ENCODE results near the gene KRT86. TPM values are rescaled to one million over a fixed set of nuclear protein-coding genes. Genes with fewer than 3 reads are reported as not detected.

KRT86 gene
- total and polyA plus RNA-seq, 2 donors (not counting 1 experiment from before 2014, with no cell fraction given) = 0.02 to 0.17 TPM

DNA sequence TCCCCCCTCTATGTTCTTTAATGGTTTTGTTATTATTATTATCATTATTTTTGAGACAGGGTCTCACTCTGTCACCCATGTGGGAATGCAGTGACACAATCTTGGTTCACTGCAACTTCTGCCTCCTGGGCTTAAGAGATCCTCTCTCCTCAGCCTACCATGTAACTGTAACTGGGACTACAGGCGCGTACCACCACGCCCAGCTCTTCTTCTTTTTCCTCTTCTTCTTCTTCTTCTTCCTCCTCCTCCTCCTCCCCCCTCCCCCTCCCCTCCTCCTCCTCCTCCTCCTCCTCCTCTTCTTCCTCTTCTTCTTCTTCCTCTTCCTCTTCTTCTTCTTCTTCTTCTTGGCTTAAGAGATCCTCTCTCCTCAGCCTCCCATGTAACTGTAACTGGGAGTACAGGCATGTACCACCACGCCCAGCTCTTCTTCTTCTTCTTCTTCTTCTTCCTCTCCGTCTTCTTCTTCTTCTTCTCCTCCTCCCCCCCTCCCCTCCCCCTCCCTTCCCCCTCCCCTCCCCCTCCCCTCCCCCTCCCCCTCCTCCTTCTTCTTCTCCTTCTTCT, 46.8 kb upstream of the KRT86 start:
- no peaks in the 10 kb centered on the region for H4K20me1 ChIP-seq (ENCODE audit: control insufficient read depth, extremely low read depth, insufficient read depth, low read length)
- H2AFZ ChIP-seq (ENCODE audit: low read length) = no peak overlapping the region
- no peaks in the 10 kb centered on the region for H3K36me3 ChIP-seq (ENCODE audit: control insufficient read depth, insufficient read depth, low read length)
- no peak overlapping the region for H3K4me3 ChIP-seq (replicated peaks in 1 of 4; ENCODE audit: control extremely low read depth in 1 of 4, insufficient read depth in 1 of 4, low read depth in 3 of 4, low read length in 4 of 4)
- no peaks in the 10 kb centered on the region for H3K79me2 ChIP-seq (ENCODE audit: control insufficient read depth, insufficient read depth, low read length)
- H3K4me2 ChIP-seq (ENCODE audit: extremely low read depth, insufficient read depth, low read length) = no peak overlapping the region
- no peak for DNase-seq (ENCODE audit: low read depth in 2 of 2)
- no peaks in the 10 kb centered on the region for H3K27me3 ChIP-seq (ENCODE audit: control insufficient read depth, insufficient read depth, low read length)
- TF ChIP-seq, protein P1, sequence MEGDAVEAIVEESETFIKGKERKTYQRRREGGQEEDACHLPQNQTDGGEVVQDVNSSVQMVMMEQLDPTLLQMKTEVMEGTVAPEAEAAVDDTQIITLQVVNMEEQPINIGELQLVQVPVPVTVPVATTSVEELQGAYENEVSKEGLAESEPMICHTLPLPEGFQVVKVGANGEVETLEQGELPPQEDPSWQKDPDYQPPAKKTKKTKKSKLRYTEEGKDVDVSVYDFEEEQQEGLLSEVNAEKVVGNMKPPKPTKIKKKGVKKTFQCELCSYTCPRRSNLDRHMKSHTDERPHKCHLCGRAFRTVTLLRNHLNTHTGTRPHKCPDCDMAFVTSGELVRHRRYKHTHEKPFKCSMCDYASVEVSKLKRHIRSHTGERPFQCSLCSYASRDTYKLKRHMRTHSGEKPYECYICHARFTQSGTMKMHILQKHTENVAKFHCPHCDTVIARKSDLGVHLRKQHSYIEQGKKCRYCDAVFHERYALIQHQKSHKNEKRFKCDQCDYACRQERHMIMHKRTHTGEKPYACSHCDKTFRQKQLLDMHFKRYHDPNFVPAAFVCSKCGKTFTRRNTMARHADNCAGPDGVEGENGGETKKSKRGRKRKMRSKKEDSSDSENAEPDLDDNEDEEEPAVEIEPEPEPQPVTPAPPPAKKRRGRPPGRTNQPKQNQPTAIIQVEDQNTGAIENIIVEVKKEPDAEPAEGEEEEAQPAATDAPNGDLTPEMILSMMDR (conservative IDR thresholded peaks at IDR 0.05 in 1 of 2, IDR thresholded peaks at IDR 0.05 in 1 of 2; ENCODE audit: low read depth in 1 of 2, low read length in 2 of 2) = no peak
- no peak for TF ChIP-seq EZH2 (IDR thresholded peaks at IDR 0.05; ENCODE audit: low read length, missing control alignments)
- no peaks in the 10 kb centered on the region for H3K9me3 ChIP-seq (ENCODE audit: control insufficient read depth, insufficient read depth, low read depth, low read length)
- no peak overlapping the region for H3K9ac ChIP-seq (ENCODE audit: insufficient read depth, low read length)
- H3K4me1 ChIP-seq (ENCODE audit: control insufficient read depth, extremely low read depth, insufficient read depth, low read length) = peaks cover 33% of the 10 kb centered on the region
- H3K27ac ChIP-seq (ENCODE audit: insufficient read depth, low read length) = no peak overlapping the region

DNA sequence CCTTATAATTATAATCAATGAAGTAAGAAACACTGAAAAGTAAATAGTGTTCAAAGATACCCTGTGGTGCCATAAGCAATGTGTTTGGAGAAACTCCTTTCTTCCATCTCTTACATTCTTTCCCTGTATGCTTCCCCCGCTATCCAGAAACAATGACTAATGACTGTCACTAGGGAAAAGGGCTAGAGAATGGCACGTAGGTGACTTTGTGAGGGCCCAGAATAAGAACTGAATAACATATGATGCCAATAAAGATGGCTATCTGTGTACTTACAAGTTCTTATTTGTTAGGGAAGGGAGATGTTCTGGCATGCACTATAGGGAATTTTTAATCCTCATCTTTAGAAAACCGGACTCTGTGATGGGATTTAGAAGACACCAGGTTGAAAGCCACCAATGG, 46.1 kb upstream of the KRT86 start:
- peaks cover 27% of the 10 kb centered on the region for H3K4me1 ChIP-seq (ENCODE audit: control insufficient read depth, extremely low read depth, insufficient read depth, low read length)
- no peak overlapping the region for H3K4me3 ChIP-seq (replicated peaks in 1 of 4; ENCODE audit: control extremely low read depth in 1 of 4, insufficient read depth in 1 of 4, low read depth in 3 of 4, low read length in 4 of 4)
- no peaks in the 10 kb centered on the region for H3K9me3 ChIP-seq (ENCODE audit: control insufficient read depth, insufficient read depth, low read depth, low read length)
- H3K36me3 ChIP-seq (ENCODE audit: control insufficient read depth, insufficient read depth, low read length) = no peaks in the 10 kb centered on the region
- H3K27ac ChIP-seq (ENCODE audit: insufficient read depth, low read length) = no peak overlapping the region
- DNase-seq (ENCODE audit: low read depth in 2 of 2) = no peak
- H3K4me2 ChIP-seq (ENCODE audit: extremely low read depth, insufficient read depth, low read length) = no peak overlapping the region
- no peaks in the 10 kb centered on the region for H3K27me3 ChIP-seq (ENCODE audit: control insufficient read depth, insufficient read depth, low read length)
- no peaks in the 10 kb centered on the region for H4K20me1 ChIP-seq (ENCODE audit: control insufficient read depth, extremely low read depth, insufficient read depth, low read length)
- no peak overlapping the region for H2AFZ ChIP-seq (ENCODE audit: low read length)
- no peak overlapping the region for H3K9ac ChIP-seq (ENCODE audit: insufficient read depth, low read length)
- H3K79me2 ChIP-seq (ENCODE audit: control insufficient read depth, insufficient read depth, low read length) = no peaks in the 10 kb centered on the region
- TF ChIP-seq EZH2 (IDR thresholded peaks at IDR 0.05; ENCODE audit: low read length, missing control alignments) = no peak

DNA sequence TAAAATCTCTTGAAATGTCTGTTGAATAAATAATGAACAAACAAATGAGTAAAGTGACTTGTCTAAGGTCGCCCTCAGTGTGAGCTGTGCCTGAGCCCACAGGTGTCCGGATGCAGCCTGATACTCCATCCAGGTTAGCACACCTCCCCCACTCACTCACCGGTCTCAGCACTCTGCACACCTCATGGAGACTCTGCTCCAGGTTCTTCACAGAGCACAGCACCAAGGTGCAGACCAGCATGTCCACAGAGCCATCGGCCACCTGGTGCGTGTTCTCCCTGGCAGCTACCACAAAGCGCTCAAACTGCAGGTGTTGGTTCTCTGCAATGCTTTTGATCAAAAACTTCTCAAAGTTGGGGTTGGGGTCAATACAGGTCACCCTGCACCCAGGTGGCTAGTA, 45.5 kb upstream of the KRT86 start:
- H3K4me3 ChIP-seq (replicated peaks in 1 of 4; ENCODE audit: control extremely low read depth in 1 of 4, insufficient read depth in 1 of 4, low read depth in 3 of 4, low read length in 4 of 4) = no peak overlapping the region
- no peaks in the 10 kb centered on the region for H3K27me3 ChIP-seq (ENCODE audit: control insufficient read depth, insufficient read depth, low read length)
- H2AFZ ChIP-seq (ENCODE audit: low read length) = no peak overlapping the region
- H3K36me3 ChIP-seq (ENCODE audit: control insufficient read depth, insufficient read depth, low read length) = no peaks in the 10 kb centered on the region
- H3K9ac ChIP-seq (ENCODE audit: insufficient read depth, low read length) = no peak overlapping the region
- H3K79me2 ChIP-seq (ENCODE audit: control insufficient read depth, insufficient read depth, low read length) = no peaks in the 10 kb centered on the region
- H3K27ac ChIP-seq (ENCODE audit: insufficient read depth, low read length) = no peak overlapping the region
- H4K20me1 ChIP-seq (ENCODE audit: control insufficient read depth, extremely low read depth, insufficient read depth, low read length) = no peaks in the 10 kb centered on the region
- DNase-seq (ENCODE audit: low read depth in 2 of 2) = no peak
- TF ChIP-seq, protein P1 (conservative IDR thresholded peaks at IDR 0.05 in 1 of 2, IDR thresholded peaks at IDR 0.05 in 1 of 2; ENCODE audit: low read depth in 1 of 2, low read length in 2 of 2) = no peak
- TF ChIP-seq EZH2 (IDR thresholded peaks at IDR 0.05; ENCODE audit: low read length, missing control alignments) = no peak
- H3K9me3 ChIP-seq (ENCODE audit: control insufficient read depth, insufficient read depth, low read depth, low read length) = no peaks in the 10 kb centered on the region
- H3K4me1 ChIP-seq (ENCODE audit: control insufficient read depth, extremely low read depth, insufficient read depth, low read length) = peaks cover 26% of the 10 kb centered on the region
- H3K4me2 ChIP-seq (ENCODE audit: extremely low read depth, insufficient read depth, low read length) = no peak overlapping the region
